Ishikawa (cell line): Measurements from ENCODE around the gene SARDH.

Source experiments
- CEBPB ChIP-seq: IDR thresholded peaks from 2 replicates; pipeline ENCODE4 v1.6.1; 2012
- CREB1 ChIP-seq: IDR thresholded peaks from 2 replicates; pipeline ENCODE4 v1.6.1; 2012; ENCODE audit warnings: low read depth
- EGR1 ChIP-seq: IDR thresholded peaks from 2 replicates; pipeline ENCODE4 v1.6.1; 2012
- EP300 ChIP-seq: IDR thresholded peaks from 2 replicates; pipeline ENCODE4 v1.6.1; 2012; ENCODE audit warnings: borderline replicate concordance
- FOXM1 ChIP-seq: IDR thresholded peaks from 2 replicates; pipeline ENCODE4 v1.6.1; 2012; ENCODE audit warnings: low read depth, borderline replicate concordance
- NFIC ChIP-seq: IDR thresholded peaks from 2 replicates; pipeline ENCODE4 v1.6.1; 2012
- RAD21 ChIP-seq: IDR thresholded peaks from 2 replicates; pipeline ENCODE4 v1.6.1; 2012; ENCODE audit warnings: low read depth
- TAF1 ChIP-seq: IDR thresholded peaks from 2 replicates; pipeline ENCODE4 v1.6.1; 2012; ENCODE audit warnings: low read depth, mild to moderate bottlenecking
- TCF12 ChIP-seq: IDR thresholded peaks from 2 replicates; pipeline ENCODE4 v1.6.1; 2012; ENCODE audit warnings: low read depth
- TEAD4 ChIP-seq: IDR thresholded peaks from 2 replicates; pipeline ENCODE4 v1.6.1; 2012
- YY1 ChIP-seq: IDR thresholded peaks from 2 replicates; pipeline ENCODE4 v1.6.1; 2012; ENCODE audit warnings: low read depth
- ZBTB7A ChIP-seq: IDR thresholded peaks from 2 replicates; pipeline ENCODE4 v1.6.1; 2012; ENCODE audit warnings: low read depth
- TF ChIP-seq, protein P1 (sequence below): IDR thresholded peaks from 2 replicates; pipeline ENCODE4 v1.6.1; 2012
- TF ChIP-seq, protein P2 (sequence below): IDR thresholded peaks from 2 replicates; pipeline ENCODE4 v1.6.1; 2012; ENCODE audit warnings: low read depth, mild to moderate bottlenecking
- TF ChIP-seq, protein P3 (sequence below): IDR thresholded peaks from 2 replicates; pipeline ENCODE4 v1.6.1; 2012

SARDH gene

DNA sequence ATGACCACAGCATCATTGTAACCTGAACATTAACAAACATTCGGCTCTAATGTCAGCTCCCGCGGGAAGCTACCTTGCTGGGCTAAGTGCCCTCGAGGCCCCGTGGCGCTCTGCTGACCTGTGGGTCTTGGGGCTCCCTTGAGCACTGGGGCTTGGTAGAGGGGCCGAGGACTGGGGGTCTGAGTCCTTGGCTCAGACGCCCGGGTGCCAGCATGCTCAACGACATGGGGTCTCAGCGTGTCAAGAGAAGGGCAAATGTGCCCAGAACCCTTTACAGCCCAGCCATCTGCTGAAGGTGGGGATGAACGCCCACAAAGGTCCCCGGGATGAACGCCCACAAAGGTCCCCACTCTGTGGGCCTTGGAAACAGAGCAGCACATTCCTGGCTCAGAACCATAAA, 39.7 kb upstream of the SARDH start:
- TF ChIP-seq, protein P1, sequence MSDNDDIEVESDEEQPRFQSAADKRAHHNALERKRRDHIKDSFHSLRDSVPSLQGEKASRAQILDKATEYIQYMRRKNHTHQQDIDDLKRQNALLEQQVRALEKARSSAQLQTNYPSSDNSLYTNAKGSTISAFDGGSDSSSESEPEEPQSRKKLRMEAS: no peak

DNA sequence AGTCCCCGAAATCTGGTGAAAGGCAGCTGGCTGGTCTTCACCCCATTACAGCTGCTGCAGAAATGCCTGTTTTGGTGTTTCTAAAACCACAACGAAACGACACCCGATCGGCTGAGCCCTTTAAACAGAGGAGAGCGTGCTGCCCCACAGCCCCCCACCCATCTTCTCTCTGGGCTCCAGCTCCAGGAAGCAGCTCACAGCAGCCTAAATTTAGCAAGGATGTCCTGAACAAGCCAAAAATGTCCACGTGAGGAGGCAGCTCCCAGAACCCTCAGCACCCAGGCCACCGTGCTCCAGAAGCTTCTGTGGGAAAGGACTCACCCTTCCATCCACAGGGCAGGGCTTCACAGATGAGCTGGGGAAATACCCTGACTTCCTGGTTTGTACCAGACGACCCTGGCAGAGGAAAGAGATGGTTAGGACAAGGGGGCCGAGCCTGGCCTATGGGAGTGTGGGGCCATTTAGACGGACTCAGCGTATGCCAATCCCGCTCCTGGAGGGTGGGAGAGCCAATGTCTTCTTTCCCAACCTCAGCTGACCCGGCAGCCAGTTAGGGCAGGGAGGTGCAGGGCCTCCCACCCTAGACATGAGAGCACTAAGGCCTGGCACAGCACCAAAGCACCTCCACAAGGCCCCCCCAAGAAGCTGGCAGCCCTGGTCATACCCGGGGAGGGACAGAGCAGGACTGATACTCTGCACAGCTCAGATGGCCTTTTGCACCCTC, 39.1 kb upstream of the SARDH start:
- TF ChIP-seq RAD21 (no peak), TEAD4 (no peak), EGR1 (no peak), CEBPB (no peak), CREB1 (no peak), TCF12 (no peak), FOXM1 (no peak), ZBTB7A (no peak), NFIC (no peak), YY1 (no peak), TAF1 (no peak), EP300 (no peak)
- TF ChIP-seq, protein P1: no peak
- TF ChIP-seq, protein P2, sequence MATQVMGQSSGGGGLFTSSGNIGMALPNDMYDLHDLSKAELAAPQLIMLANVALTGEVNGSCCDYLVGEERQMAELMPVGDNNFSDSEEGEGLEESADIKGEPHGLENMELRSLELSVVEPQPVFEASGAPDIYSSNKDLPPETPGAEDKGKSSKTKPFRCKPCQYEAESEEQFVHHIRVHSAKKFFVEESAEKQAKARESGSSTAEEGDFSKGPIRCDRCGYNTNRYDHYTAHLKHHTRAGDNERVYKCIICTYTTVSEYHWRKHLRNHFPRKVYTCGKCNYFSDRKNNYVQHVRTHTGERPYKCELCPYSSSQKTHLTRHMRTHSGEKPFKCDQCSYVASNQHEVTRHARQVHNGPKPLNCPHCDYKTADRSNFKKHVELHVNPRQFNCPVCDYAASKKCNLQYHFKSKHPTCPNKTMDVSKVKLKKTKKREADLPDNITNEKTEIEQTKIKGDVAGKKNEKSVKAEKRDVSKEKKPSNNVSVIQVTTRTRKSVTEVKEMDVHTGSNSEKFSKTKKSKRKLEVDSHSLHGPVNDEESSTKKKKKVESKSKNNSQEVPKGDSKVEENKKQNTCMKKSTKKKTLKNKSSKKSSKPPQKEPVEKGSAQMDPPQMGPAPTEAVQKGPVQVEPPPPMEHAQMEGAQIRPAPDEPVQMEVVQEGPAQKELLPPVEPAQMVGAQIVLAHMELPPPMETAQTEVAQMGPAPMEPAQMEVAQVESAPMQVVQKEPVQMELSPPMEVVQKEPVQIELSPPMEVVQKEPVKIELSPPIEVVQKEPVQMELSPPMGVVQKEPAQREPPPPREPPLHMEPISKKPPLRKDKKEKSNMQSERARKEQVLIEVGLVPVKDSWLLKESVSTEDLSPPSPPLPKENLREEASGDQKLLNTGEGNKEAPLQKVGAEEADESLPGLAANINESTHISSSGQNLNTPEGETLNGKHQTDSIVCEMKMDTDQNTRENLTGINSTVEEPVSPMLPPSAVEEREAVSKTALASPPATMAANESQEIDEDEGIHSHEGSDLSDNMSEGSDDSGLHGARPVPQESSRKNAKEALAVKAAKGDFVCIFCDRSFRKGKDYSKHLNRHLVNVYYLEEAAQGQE: no peak
- TF ChIP-seq, protein P3, sequence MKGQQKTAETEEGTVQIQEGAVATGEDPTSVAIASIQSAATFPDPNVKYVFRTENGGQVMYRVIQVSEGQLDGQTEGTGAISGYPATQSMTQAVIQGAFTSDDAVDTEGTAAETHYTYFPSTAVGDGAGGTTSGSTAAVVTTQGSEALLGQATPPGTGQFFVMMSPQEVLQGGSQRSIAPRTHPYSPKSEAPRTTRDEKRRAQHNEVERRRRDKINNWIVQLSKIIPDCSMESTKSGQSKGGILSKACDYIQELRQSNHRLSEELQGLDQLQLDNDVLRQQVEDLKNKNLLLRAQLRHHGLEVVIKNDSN: no peak

DNA sequence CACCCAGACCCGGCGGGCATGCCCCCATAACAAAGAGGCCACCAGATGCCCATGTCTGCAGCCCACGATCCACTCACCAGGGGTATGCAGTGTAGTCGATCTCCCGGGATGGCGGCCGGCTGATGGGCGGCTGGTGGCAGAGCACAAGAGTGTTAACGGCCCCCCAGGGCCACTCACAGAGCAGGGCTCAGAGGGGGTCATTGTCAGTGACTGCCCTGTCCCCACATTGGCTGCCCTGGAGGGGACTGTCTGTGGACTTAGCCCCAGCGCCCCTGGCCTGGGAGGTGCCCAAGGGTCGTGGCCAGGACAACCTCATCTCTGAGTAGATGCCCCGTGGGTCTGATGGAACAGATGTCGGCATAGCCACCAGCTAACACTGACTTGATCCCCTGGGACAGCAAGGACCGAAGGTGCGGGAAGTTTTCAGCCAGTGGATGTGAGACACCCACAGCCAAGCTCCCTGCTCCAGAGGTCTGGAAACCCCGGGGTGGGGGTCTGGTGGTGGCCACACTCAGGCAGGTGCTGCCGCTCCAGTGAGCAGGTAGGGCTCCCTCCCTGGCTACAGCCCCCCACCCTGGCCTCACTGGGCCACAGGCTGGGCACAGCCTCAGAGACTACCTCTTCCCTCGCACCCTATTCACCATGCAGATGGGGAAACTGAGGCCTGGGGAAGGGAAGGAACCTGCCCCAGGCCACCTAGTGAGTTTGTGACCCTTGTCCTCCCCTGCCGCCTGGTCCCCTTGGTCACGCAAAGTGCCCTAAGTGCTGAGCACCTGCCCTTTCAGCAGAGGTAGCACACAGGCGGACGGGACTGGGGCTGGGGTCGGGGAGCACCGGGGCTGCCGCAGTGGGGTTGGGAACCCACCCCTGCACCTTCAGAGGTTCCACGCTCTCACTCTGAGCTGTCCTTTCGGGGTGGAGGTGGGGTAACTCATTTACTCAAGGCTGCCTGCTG, 38.1 kb upstream of the SARDH start:
- TF ChIP-seq YY1 (no peak), EP300 (no peak), TEAD4 (no peak), RAD21 (no peak), TAF1 (no peak), CREB1 (no peak), FOXM1 (no peak), NFIC (no peak), TCF12 (no peak)
- TF ChIP-seq, protein P2: no peak
- TF ChIP-seq, protein P3: no peak
- TF ChIP-seq, protein P1: no peak

DNA sequence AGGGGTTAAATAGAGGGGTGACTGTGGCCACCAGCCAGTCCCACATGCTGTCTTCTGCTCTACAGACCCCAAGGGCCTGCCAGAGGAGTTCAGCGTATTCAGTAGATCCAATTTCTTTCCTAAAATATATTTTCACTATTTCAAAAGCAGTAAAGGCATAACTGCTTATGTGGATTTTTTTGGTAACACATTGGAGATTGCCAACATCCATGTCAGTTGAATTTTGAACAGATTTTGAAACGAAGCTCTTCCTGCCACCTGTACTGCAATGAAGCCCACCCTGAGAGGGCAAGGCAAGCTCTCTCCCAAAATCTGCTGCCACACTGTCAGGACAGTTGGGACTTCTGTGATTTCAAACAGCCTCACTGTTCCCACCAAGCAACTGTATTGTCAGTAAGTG, 37.1 kb upstream of the SARDH start:
- no peak for TF ChIP-seq CEBPB
- TF ChIP-seq, protein P3: no peak
- TF ChIP-seq EP300: no peak
- no peak for TF ChIP-seq TEAD4
- TF ChIP-seq, protein P1: no peak
- no peak for TF ChIP-seq TCF12
- TF ChIP-seq EGR1: no peak
- TF ChIP-seq RAD21: no peak
- TF ChIP-seq CREB1: no peak
- TF ChIP-seq, protein P2: no peak
- TF ChIP-seq FOXM1: no peak
- no peak for TF ChIP-seq ZBTB7A
- TF ChIP-seq TAF1: no peak
- TF ChIP-seq NFIC: no peak
- no peak for TF ChIP-seq YY1
